HCEC 1CT (cell line): Measurements from ENCODE around the gene LIME1.
A peak's percentile ranks its signal among the peaks of the same experiment; 100 is the strongest.
"Not testable (repeated sequence)": the region's sequence is repeated elsewhere in the genome, so short reads cannot be mapped to it uniquely, and the experiment has no call there.

ENCODE experiments used
- DNase-seq: peaks from one replicate; pipeline ENCODE4 v3.0.0-alpha.2; 2017

The LIME1 gene

DNA sequence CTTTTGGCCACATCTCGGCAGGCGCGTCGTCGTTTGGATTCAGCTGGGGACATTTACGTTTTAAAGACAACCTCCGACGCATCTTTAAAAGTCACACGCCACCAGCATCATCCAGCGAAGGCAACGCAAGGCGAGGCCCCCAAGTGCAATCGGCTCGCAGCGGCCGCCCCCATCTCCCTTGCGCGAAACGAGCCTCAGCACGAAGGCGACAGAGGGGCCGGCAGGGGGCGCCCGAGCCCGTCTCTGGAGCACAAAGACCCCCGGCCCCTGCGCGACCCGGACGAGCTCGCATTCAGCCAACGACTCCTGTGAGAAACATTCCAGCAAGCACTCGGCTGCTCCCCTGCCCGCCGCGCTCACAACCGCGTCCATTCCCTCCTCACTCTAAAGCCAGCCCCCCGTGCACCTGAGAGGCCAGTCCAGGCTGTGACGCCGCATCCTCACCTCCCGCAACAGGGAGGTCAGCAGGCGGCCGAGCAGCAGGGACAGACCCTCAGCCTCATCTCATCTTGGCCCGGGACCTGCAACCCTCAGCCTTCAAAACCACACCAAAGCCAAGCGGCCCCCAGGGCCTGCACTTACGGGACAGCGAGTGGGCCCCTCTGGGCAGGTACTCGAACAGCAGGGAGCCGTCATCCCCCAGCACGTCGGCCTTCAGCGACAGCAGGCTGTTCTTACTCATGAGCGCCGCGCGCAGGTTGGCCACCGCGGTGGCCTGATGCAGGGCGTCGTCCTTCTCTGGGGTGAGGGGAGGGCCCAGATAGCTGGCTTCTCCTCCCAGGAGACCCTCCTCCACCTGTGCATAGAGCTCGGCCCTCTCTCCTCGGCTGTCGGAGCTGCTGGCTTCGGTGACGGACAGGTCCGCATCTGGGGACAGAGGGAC, 38.9 kb downstream of the LIME1 start:
- DNase-seq: no peak

DNA sequence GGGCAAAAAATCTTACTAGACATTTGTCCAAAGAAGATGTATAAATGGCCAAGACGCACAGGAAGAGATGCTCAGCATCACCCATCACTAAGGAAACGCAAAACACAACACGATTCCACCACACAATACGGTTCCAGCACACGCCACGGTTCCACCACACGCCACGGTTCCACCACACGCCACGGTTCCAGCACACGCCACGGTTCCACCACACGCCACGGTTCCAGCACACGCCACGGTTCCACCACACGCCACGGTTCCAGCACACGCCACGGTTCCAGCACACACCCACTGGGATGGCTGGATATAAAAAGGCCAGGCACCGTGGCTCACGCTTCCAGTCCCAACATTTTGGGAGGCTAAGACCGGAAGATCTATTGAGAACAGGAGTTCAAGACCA, 40.4 kb downstream of the LIME1 start:
- not testable (repeated sequence) for DNase-seq

DNA sequence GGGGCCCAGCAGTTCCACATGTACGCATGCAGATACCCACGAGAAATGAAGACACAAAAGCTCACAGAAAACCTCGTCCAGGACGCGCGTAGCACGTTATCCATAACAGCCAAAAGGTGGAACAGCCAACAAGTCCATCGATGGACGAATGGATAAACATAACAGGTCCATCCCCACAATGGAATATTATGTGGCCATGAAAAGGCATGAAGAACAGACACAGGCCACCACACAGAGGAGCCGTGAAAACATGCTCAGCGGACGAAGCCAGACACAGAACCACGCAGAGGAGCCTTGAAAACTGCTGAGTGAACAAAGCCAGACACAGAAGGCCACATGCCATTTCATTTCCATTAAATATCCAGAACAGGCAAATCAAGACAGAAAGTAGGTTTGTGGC, 41.1 kb downstream of the LIME1 start:
- no peak for DNase-seq

DNA sequence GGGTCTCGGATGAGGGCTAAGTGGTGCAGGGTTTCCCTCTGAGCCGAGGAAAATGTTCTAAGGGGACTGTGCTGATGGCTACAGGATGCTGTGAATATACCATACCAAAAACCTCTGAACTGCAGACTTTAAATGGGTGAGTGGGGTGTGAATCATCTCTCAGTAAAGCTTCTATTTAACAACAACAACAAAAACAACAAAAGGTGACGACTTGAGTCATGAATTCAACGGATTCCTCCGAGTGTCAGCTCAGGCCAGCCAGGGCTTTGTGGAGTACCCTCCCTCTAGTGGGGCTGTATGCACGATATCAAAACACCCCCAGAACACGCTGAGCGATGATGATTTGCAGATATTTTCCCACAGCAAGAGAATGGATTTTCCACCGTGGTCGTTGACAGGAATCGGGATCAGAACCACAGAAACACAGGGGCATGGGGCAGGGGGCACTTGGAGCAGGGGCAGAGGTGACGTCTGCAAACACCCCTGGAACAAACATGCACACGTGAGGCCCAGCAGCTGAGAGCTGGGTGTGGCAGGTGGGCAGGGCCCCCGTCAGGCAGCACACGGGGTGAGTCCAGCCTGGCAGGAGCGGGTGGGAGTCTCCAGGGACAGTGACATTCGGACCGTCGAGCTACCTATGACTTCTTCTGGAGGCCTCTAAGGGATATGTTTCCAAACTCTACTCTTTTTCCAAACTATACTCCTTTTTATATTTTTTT, 41.7 kb downstream of the LIME1 start:
- DNase-seq: peak; percentile 18

DNA sequence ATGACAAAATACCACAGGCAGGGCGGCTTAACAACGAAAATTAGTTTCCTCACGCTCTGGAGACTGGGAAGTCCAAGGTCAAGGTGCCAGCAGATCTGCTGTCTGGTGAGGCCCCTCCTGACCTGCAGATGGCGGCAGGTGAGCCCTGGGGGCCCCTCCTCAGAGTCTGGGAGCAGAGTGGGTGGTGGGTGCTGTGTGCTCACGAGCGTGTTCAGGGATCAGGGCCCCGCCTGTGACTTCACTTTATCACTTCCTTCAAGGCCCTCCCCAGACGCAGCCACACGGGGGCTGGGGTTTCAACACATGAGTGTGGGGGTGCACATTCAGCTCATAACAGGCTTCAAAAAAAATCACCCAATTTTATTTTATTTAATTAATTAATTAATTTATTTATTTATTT, 42.4 kb downstream of the LIME1 start:
- no peak for DNase-seq

DNA sequence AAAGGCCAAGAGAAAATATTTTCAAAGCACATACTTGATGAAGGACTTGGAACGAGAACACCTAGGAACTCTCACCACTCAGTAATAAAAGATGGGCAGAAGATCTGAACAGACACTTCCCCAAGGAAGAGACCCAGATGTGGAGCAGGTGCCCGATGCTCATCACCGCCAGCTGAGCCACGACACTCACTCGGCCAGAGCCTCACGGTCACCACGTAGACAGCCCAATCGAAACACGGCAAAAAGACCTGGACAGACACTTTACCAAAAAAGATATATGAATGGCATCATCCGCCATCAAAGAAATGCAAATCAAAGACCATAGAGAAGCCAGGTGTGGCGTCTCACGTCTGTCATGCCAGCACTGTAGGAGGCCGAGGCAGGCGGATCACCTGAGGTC, 44.7 kb downstream of the LIME1 start:
- DNase-seq: no peak

DNA sequence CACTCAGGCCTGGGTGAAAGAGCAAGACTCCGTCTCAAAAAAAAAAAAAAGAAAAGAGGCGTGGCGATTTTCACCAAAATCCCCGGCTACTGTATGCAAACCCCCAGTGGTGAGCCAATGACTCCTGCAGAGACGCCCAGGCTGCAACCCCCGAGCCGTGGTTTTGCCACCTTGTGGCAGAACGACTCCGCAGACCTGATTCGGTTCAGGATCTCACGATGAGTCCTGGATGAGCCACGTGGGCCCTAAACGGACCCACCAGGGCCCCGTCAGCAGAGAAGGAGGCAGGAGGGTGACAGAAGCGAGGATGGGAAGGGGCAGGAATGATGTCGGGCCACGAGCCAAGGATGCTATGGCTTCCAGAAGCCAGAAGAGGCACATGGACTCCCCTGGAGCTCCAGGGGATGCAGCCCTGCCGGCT, 45.6 kb downstream of the LIME1 start:
- DNase-seq: no peak

DNA sequence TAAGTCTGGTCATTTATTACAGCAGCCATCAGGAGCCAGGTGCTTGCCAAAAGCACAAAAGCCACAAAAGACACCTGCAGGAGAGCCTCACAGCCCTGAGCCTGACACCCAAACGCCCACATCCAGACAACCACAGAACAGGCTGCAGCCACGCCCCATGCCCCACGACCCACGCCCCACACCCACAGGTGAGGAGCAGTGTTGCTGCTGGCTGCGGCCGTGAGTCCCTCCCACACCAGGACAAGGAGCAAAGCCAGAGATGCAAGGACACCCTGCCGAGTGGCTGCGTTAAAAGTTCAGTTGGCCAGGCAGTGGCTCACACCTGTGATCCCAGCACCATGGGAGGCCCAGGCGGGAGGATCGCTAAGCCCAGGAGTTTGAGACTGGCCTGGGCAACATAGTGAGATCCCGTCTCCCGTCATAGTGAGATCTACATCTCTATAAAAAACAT, 46.1 kb downstream of the LIME1 start:
- DNase-seq: no peak

DNA sequence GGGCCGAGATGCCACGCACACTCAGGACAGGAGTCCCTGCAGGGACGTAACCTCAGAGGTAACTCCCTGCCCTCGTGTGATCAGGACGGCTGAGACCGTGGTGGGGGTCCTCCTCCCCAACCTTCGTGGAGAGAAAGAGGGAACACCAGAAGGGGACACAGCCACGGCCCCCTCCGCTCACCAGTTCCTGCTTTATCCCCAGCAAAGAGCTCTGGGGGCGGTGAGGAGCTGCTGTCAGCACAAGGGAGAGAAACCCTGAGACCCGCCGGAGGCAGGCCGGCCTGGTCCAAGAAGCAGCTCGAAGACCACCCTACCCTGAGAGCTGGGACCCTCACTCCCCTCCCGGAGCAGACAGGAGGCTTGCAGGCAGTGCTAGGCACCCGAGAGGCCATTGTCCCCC, 47.5 kb downstream of the LIME1 start:
- no peak for DNase-seq

DNA sequence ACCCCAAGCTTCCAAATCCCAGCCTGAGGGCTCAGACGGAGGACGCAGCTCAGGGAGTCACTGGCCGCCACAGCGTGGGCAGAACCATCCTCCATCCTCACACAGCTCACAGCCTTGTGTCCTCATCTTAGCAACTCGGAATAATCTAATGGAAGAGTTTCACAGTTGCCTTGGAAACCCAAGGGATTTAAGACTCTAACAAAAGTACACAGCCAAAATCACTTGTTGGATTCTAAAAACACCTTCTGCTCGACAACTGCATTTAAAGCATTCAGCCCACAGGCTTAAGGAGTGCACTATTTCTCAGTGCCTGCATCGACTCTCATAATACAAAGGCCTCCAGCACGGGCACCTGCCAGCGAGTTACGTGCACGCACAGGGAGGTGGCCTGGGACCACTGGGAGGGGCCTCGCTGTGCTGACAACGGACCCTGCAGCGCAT, 49.2 kb downstream of the LIME1 start:
- no peak for DNase-seq

DNA sequence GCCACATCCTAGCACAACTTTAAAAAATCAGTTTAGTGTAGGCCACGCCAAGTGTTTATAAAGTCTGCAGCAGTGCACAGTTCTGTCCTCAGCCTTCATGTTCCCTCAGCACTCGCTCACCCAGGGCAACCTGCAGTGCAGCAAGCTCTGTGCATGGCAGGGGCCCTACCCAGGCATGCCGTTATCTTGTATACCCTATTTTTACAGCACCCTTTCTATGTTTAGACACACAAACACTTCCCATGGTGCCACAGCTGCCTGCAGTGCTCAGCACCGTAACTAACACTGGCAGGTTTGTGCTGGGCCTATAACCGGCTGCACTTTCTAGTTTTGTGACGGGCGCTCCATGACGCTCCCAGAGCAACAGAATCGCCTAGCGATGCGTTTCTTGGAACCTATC, 50.8 kb downstream of the LIME1 start:
- DNase-seq: no peak

DNA sequence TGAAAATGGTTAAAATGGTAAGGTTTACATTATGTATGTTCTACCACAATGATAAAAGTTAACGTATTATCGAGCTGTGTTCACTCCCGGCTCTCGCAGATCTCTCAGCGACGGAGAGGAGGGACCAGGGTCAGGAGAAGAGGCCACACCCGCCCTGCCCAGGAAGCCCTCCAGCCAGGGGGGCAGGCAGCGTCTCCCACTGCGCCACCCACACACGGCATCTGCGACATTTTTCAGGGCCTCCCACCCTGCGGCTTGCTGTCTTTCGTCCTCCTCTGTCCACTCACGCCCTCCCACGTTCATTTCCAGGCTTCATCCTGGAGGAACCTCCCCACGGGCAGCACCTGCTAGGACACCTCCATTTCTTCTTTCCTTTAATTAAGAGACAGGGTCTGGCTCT, 51.3 kb downstream of the LIME1 start:
- no peak for DNase-seq
